CD4-positive, alpha-beta T cell treated with Interleukin-17A for 4 hours (primary cell): ENCODE results near the gene SLC43A3.

Source experiments
- DNase-seq: peaks from one replicate; pipeline ENCODE4 v3.0.0-alpha.2; 2020; ENCODE audit warnings: mixed read lengths

The SLC43A3 gene

GRCh38 chr11:57426439-57426928 lies 437 bp downstream of the SLC43A3 start:
- peak; percentile 14 for DNase-seq

- DNase-seq = no peak
Observed at GRCh38 chr11:57425565-57426438, 1.1 kb downstream of the SLC43A3 start.

- peak; percentile 86 for DNase-seq
Observed at GRCh38 chr11:57424792-57425564, 1.9 kb downstream of the SLC43A3 start.

GRCh38 chr11:57424137-57424791 lies 2.7 kb downstream of the SLC43A3 start:
- no peak for DNase-seq

- no peak for DNase-seq
Observed at GRCh38 chr11:57422669-57423068, 4.3 kb downstream of the SLC43A3 start.

- DNase-seq = no peak
Observed at GRCh38 chr11:57421805-57422204, 5.1 kb downstream of the SLC43A3 start.

GRCh38 chr11:57421066-57421465 lies 5.9 kb downstream of the SLC43A3 start:
- DNase-seq = no peak

- no peak for DNase-seq
Observed at GRCh38 chr11:57419146-57419545, 7.8 kb downstream of the SLC43A3 start.

GRCh38 chr11:57418131-57418530 lies 8.8 kb downstream of the SLC43A3 start:
- no peak for DNase-seq

- no peak for DNase-seq
Observed at GRCh38 chr11:57417056-57417455, 9.9 kb downstream of the SLC43A3 start.

- DNase-seq = no peak
Observed at GRCh38 chr11:57416436-57416835, 10.5 kb downstream of the SLC43A3 start.

GRCh38 chr11:57414612-57415212 lies 12.2 kb downstream of the SLC43A3 start:
- no peak for DNase-seq

- no peak for DNase-seq
Observed at GRCh38 chr11:57413681-57414080, 13.2 kb downstream of the SLC43A3 start.

- no peak for DNase-seq
Observed at GRCh38 chr11:57410287-57410686, 16.6 kb downstream of the SLC43A3 start.

GRCh38 chr11:57409321-57410100 lies 17.4 kb downstream of the SLC43A3 start:
- no peak for DNase-seq

- no peak for DNase-seq
Observed at GRCh38 chr11:57408771-57409170, 18.1 kb downstream of the SLC43A3 start.

- no peak for DNase-seq
Observed at GRCh38 chr11:57407941-57408475, 18.9 kb downstream of the SLC43A3 start.

- DNase-seq = no peak
Observed at GRCh38 chr11:57407010-57407920, 19.7 kb downstream of the SLC43A3 start.

- DNase-seq = no peak
Observed at GRCh38 chr11:57406337-57406904, 20.5 kb downstream of the SLC43A3 start.

- no peak for DNase-seq
Observed at GRCh38 chr11:57405271-57405860, 21.6 kb downstream of the SLC43A3 start.
